ENCODE data around the gene MLLT3. TPM values are rescaled to one million over a fixed set of nuclear protein-coding genes. Genes with fewer than 3 reads are reported as not detected.
"Not testable (repeated sequence)": the region's sequence is repeated elsewhere in the genome, so short reads cannot be mapped to it uniquely, and the experiment has no call there.

The MLLT3 gene
- total RNA-seq, 1 donor: 61.1 TPM

GRCh38 chr9:20593537-20593936 lies 28.8 kb downstream of the MLLT3 start:
- H3K27me3 ChIP-seq (ENCODE audit: insufficient read depth, low read length): no peaks in the 10 kb centered on the region
- H3K4me3 ChIP-seq (ENCODE audit: low read length): no peak overlapping the region
- no peaks in the 10 kb centered on the region for H3K4me1 ChIP-seq (ENCODE audit: insufficient read depth, low read length)
- no peaks in the 10 kb centered on the region for H3K9me3 ChIP-seq (ENCODE audit: low read depth, low read length)

DNA sequence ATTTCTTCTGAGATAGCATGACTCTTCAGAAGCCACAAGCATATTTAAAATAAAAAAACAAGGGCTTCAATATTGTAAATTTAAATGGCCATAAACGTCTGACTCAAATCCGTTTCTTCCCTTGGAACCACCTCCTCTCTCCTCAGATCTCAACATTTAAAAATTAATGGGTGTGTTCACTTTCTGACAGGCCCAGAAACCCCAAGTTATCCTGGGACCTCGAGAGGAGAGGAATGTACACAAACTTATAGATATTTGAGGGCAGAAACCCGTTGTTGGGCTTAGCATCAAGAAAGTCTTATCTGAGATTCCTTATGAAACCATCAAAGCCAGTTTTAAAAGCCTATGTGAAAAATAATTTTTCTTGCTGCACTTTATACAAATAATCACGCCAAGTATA lies 29.2 kb downstream of the MLLT3 start:
- Histone ChIP-seq H3K27me3 (ENCODE audit: insufficient read depth, low read length) (no peaks in the 10 kb centered on the region), H3K4me1 (ENCODE audit: insufficient read depth, low read length) (no peaks in the 10 kb centered on the region), H3K9me3 (ENCODE audit: low read depth, low read length) (no peaks in the 10 kb centered on the region), H3K4me3 (ENCODE audit: low read length) (no peak overlapping the region)

DNA sequence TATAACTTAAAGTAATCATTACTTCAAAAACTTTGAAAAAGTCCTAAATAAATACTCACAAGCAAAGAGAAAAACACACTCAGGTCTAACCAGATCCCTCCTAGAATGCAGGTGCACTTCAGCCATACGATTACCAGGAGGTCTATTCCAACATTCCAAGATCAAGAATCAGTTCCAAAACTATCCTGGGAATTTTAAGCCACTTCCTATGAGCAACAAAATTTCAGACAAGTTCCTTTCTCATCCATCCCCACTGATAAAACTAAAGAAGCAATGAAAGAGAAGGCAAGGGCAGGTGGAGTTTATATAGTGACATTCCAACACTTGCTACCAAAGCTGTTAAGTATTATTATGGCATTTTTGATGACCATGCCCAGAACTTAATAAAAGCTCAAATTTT lies 29.6 kb downstream of the MLLT3 start:
- no peaks in the 10 kb centered on the region for H3K9me3 ChIP-seq (ENCODE audit: low read depth, low read length)
- no peaks in the 10 kb centered on the region for H3K4me1 ChIP-seq (ENCODE audit: insufficient read depth, low read length)
- H3K4me3 ChIP-seq (ENCODE audit: low read length): no peak overlapping the region
- H3K27me3 ChIP-seq (ENCODE audit: insufficient read depth, low read length): no peaks in the 10 kb centered on the region

DNA sequence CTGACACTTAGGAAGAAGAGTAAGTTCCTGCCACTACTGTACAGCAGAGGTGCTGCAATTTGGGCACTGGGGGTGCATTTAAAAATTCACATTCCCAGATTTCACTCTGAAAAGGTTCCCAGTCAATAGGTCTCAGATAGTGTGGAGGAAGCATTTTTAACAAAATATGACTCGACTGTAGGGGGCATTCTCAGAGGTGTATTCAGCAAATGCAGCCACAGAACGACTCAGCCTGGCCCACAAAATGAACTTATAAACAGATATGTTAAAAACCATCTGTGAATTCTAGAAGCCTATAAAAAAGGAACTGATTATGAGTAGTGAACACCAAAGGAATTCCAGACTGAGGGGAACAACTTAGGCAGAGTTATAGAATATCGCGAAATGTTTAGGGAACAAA lies 31.1 kb downstream of the MLLT3 start:
- Histone ChIP-seq H3K4me1 (ENCODE audit: insufficient read depth, low read length) (no peaks in the 10 kb centered on the region), H3K9me3 (ENCODE audit: low read depth, low read length) (no peaks in the 10 kb centered on the region), H3K4me3 (ENCODE audit: low read length) (no peak overlapping the region), H3K27me3 (ENCODE audit: insufficient read depth, low read length) (no peaks in the 10 kb centered on the region)

GRCh38 chr9:20584968-20585643 lies 37.2 kb downstream of the MLLT3 start:
- Histone ChIP-seq H3K4me1 (ENCODE audit: insufficient read depth, low read length) (no peaks in the 10 kb centered on the region), H3K4me3 (ENCODE audit: low read length) (no peak overlapping the region), H3K9me3 (ENCODE audit: low read depth, low read length) (no peaks in the 10 kb centered on the region), H3K27me3 (ENCODE audit: insufficient read depth, low read length) (no peaks in the 10 kb centered on the region)

- H3K27me3 ChIP-seq (ENCODE audit: insufficient read depth, low read length); H3K9me3 ChIP-seq (ENCODE audit: low read depth, low read length); H3K4me3 ChIP-seq (ENCODE audit: low read length); H3K4me1 ChIP-seq (ENCODE audit: insufficient read depth, low read length): not testable (repeated sequence)
Measured at GRCh38 chr9:20583088-20583487, 39.2 kb downstream of the MLLT3 start.

- H3K9me3 ChIP-seq (ENCODE audit: low read depth, low read length): no peaks in the 10 kb centered on the region
- H3K4me1 ChIP-seq (ENCODE audit: insufficient read depth, low read length): peaks cover 5% of the 10 kb centered on the region
Measured at GRCh38 chr9:20582150-20582549, 40.1 kb downstream of the MLLT3 start.

GRCh38 chr9:20580673-20581072 lies 41.6 kb downstream of the MLLT3 start:
- H3K9me3 ChIP-seq (ENCODE audit: low read depth, low read length): no peaks in the 10 kb centered on the region
- peaks cover 5% of the 10 kb centered on the region for H3K4me1 ChIP-seq (ENCODE audit: insufficient read depth, low read length)
- H3K4me3 ChIP-seq (ENCODE audit: low read length): no peak overlapping the region
- H3K27me3 ChIP-seq (ENCODE audit: insufficient read depth, low read length): no peaks in the 10 kb centered on the region

More at GRCh38 chr9:20582150-20582549, 40.1 kb downstream of the MLLT3 start:
- H3K4me3 ChIP-seq (ENCODE audit: low read length): no peak overlapping the region
- H3K27me3 ChIP-seq (ENCODE audit: insufficient read depth, low read length): no peaks in the 10 kb centered on the region

- peaks cover 5% of the 10 kb centered on the region for H3K4me1 ChIP-seq (ENCODE audit: insufficient read depth, low read length)
- no peaks in the 10 kb centered on the region for H3K27me3 ChIP-seq (ENCODE audit: insufficient read depth, low read length)
- H3K4me3 ChIP-seq (ENCODE audit: low read length): no peak overlapping the region
- no peaks in the 10 kb centered on the region for H3K9me3 ChIP-seq (ENCODE audit: low read depth, low read length)
Measured at GRCh38 chr9:20579524-20580314, 42.6 kb downstream of the MLLT3 start.

GRCh38 chr9:20573023-20573422 lies 49.3 kb downstream of the MLLT3 start:
- Histone ChIP-seq H3K4me1 (ENCODE audit: insufficient read depth, low read length) (no peaks in the 10 kb centered on the region), H3K4me3 (ENCODE audit: low read length) (no peak overlapping the region), H3K9me3 (ENCODE audit: low read depth, low read length) (no peaks in the 10 kb centered on the region), H3K27me3 (ENCODE audit: insufficient read depth, low read length) (no peaks in the 10 kb centered on the region)

- H3K27me3 ChIP-seq (ENCODE audit: insufficient read depth, low read length): no peaks in the 10 kb centered on the region
- H3K4me3 ChIP-seq (ENCODE audit: low read length): no peak overlapping the region
- no peaks in the 10 kb centered on the region for H3K9me3 ChIP-seq (ENCODE audit: low read depth, low read length)
- H3K4me1 ChIP-seq (ENCODE audit: insufficient read depth, low read length): no peaks in the 10 kb centered on the region
Measured at GRCh38 chr9:20570756-20571155, 51.5 kb downstream of the MLLT3 start.

GRCh38 chr9:20570087-20570486 lies 52.2 kb downstream of the MLLT3 start:
- Histone ChIP-seq H3K4me1 (ENCODE audit: insufficient read depth, low read length) (no peaks in the 10 kb centered on the region), H3K4me3 (ENCODE audit: low read length) (no peak overlapping the region), H3K9me3 (ENCODE audit: low read depth, low read length) (no peaks in the 10 kb centered on the region), H3K27me3 (ENCODE audit: insufficient read depth, low read length) (no peaks in the 10 kb centered on the region)

DNA sequence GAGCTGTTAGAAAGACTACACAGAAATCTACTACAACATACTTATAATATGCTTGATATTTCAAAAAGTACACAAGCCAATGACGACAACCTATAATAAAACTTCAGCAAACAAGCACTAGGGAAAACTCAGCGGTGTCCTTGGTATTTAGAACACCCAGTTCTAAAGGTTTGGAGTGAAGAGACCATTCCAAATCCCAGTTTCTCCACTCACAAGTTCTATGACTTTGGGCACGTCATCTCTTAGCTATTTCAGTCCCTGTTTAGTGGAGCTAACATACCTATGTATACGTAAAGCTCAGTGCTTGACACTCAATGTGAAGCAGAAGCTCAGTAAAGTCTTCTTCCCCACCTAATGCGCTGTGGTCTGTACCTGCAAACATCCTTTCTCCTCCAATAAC lies 52.8 kb downstream of the MLLT3 start:
- no peaks in the 10 kb centered on the region for H3K9me3 ChIP-seq (ENCODE audit: low read depth, low read length)
- no peak overlapping the region for H3K4me3 ChIP-seq (ENCODE audit: low read length)
- H3K27me3 ChIP-seq (ENCODE audit: insufficient read depth, low read length): no peaks in the 10 kb centered on the region
- H3K4me1 ChIP-seq (ENCODE audit: insufficient read depth, low read length): no peaks in the 10 kb centered on the region

DNA sequence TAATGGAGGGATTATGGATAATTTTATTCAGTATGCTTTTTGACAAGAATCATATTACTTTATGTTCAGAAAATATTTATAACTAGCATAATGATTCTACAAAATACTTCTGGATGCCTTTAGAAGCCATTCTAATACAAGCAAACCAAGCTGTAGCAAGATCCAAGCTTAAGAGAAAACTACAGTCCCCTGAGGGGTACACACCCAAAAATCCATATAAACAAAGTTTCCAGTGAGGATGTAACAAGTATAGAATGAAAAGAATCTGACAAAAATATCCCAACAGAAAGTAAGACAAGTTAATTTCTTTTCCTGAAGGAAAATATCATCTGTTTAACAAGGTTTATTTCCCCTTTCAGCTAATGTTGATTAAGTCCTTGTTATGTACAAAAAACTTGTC lies 53.9 kb downstream of the MLLT3 start:
- no peaks in the 10 kb centered on the region for H3K27me3 ChIP-seq (ENCODE audit: insufficient read depth, low read length)
- H3K4me1 ChIP-seq (ENCODE audit: insufficient read depth, low read length): no peaks in the 10 kb centered on the region
- no peak overlapping the region for H3K4me3 ChIP-seq (ENCODE audit: low read length)
- no peaks in the 10 kb centered on the region for H3K9me3 ChIP-seq (ENCODE audit: low read depth, low read length)

DNA sequence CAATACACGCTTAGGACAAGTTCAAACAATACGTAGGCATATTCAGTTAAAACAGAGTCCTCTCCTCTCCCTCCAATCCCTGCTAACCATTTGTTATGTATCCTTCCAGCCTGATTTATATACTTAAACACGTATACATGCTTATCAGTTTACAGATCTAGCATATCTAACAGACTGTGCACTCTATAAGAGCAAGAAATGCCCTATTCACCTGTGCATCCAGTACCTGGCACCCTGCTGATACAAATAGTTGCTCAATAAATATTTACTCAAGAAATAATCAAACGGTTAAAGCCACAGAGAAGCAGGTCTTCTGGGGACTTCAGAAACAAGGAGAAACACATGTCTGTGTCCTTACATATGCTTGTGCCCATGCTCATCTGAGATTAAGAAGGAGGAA lies 55.9 kb downstream of the MLLT3 start:
- no peaks in the 10 kb centered on the region for H3K4me1 ChIP-seq (ENCODE audit: insufficient read depth, low read length)
- H3K9me3 ChIP-seq (ENCODE audit: low read depth, low read length): no peaks in the 10 kb centered on the region
- H3K4me3 ChIP-seq (ENCODE audit: low read length): no peak overlapping the region
- no peaks in the 10 kb centered on the region for H3K27me3 ChIP-seq (ENCODE audit: insufficient read depth, low read length)

DNA sequence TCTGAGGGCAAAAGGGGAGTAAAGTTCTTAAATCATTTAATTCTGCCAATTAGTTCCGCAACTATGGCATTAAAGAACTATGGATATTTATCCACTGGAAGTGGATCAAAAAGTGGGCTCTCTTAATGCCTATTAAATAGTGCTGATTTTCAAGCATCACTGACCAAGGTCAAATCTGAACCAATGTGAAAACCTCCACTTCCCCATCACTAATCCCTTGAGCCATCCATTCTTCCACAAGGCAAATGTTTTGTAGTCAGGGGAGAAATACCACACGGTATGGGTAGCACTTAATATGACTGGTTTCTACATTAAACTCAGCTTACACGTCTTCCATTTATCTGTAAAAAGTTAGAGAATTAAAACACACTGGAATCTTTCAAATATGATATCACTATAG lies 57.6 kb downstream of the MLLT3 start:
- no peaks in the 10 kb centered on the region for H3K9me3 ChIP-seq (ENCODE audit: low read depth, low read length)
- H3K27me3 ChIP-seq (ENCODE audit: insufficient read depth, low read length): no peaks in the 10 kb centered on the region
- no peak overlapping the region for H3K4me3 ChIP-seq (ENCODE audit: low read length)
- H3K4me1 ChIP-seq (ENCODE audit: insufficient read depth, low read length): no peaks in the 10 kb centered on the region

Measured in mononuclear cell (primary cell).